Measurements from ENCODE around the gene PRF1. TPM values are rescaled to one million over a fixed set of nuclear protein-coding genes. Genes with fewer than 3 reads are reported as not detected.

PRF1 gene
- polyA plus RNA-seq, 1 donor: 2.0 TPM

DNA sequence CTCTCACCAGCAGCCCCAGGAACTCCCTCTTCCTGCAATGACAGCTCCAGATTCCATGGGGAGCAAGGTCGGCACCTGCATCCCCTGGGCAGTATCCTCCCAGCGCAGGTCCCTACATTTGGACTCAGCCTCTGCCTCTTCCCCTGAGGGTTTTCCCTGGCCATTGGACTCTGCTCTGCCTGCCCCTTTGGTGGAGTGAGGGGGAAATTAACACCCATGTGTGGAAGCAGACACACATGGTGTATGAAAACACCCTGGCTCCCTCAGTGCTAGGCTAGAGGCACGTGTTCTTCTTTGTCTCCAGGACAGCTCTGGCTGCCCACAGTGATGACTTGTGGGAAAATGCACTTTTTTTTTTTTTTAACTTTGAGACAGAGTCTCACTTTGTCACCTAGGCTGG is 8.4 kb downstream of the PRF1 start:
- Histone ChIP-seq H3K9me3 (ENCODE audit: control insufficient read depth, low read depth, low read length) (peaks cover 5% of the 10 kb centered on the region), H3K4me3 (ENCODE audit: low read length) (no peak overlapping the region), H3K27me3 (ENCODE audit: control insufficient read depth, insufficient read depth, low read length) (no peaks in the 10 kb centered on the region), H3K36me3 (ENCODE audit: control insufficient read depth, insufficient read depth, low read length) (no peaks in the 10 kb centered on the region), H3K27ac (ENCODE audit: low read length) (no peak overlapping the region), H3K4me1 (ENCODE audit: control insufficient read depth, insufficient read depth, low read length) (peaks cover 16% of the 10 kb centered on the region)
- no CpG with 5 or more reads among the region's 3 CpGs for WGBS (ENCODE audit: insufficient coverage, low lambda C conversion rate)
- DNase-seq: no peak

DNA sequence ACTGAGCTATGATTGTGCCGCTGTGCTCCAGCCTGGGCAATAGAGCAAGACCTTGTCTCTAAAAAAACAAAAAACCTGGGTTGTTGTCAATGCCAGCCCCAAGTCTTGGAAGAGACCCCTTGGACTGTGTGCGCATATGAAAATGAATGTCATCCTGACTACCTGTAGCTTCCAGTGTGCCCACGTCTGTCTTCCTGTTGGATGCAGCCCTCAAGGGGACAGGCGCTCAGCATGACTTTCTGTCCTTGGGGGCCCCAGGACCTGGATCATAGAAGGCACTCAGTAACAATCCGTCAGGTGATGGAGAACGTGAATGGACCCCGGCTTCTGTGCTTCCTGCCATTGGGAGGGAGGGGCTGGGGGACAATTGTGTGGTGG is 9.0 kb downstream of the PRF1 start:
- Histone ChIP-seq H3K36me3 (ENCODE audit: control insufficient read depth, insufficient read depth, low read length) (no peaks in the 10 kb centered on the region), H3K9me3 (ENCODE audit: control insufficient read depth, low read depth, low read length) (peaks cover 2% of the 10 kb centered on the region), H3K4me1 (ENCODE audit: control insufficient read depth, insufficient read depth, low read length) (peaks cover 16% of the 10 kb centered on the region), H3K4me3 (ENCODE audit: low read length) (no peak overlapping the region), H3K27ac (ENCODE audit: low read length) (no peak overlapping the region), H3K27me3 (ENCODE audit: control insufficient read depth, insufficient read depth, low read length) (no peaks in the 10 kb centered on the region)
- DNase-seq: no peak
- no CpG with 5 or more reads among the region's 7 CpGs for WGBS (ENCODE audit: insufficient coverage, low lambda C conversion rate)

DNA sequence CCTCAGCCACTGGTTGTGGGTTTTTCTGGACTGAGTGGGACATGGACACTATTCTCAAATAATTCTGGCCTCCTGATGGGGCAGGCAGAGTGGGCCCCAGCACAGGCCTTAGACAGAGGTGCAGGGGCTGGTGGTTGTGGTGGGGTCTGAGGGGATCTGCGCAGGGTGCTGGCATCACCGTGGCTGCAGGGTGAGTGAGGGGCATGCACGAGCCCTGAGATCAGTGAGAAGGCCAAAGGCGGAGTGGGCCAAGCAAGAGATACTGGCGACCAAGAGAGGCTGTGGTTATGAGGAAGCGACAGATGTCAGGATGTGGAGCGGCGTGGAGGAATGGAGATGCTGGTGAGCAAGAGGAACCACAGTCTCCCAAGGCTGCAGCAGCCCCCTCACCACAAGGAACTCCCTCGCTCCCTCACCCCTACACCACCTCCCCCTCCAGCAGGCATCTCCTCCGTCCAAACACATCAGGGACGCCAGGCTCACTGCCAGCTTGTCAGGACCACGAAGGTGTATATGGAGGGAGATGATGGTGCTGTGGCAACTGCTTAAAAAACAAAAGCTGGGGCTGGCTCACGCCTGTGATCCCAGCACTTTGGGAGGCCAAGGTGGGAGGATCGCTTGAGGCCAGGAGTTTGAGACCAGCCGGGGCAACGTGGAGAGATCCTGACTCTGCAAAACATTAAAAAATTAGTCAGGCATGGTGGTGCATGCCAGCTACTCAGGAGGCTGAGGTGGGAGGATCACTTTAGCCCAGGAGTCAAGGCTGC is 9.6 kb downstream of the PRF1 start:
- peaks cover 16% of the 10 kb centered on the region for H3K4me1 ChIP-seq (ENCODE audit: control insufficient read depth, insufficient read depth, low read length)
- H3K27me3 ChIP-seq (ENCODE audit: control insufficient read depth, insufficient read depth, low read length): no peaks in the 10 kb centered on the region
- 93% methylated on average over 3 of the region's 16 CpGs for WGBS (ENCODE audit: insufficient coverage, low lambda C conversion rate)
- H3K36me3 ChIP-seq (ENCODE audit: control insufficient read depth, insufficient read depth, low read length): no peaks in the 10 kb centered on the region
- no peak overlapping the region for H3K27ac ChIP-seq (ENCODE audit: low read length)
- DNase-seq: no peak
- H3K4me3 ChIP-seq (ENCODE audit: low read length): no peak overlapping the region
- H3K9me3 ChIP-seq (ENCODE audit: control insufficient read depth, low read depth, low read length): no peaks in the 10 kb centered on the region

- no peak for DNase-seq
- H3K4me1 ChIP-seq (ENCODE audit: control insufficient read depth, insufficient read depth, low read length): peaks cover 16% of the 10 kb centered on the region
- no peak overlapping the region for H3K27ac ChIP-seq (ENCODE audit: low read length)
- WGBS (ENCODE audit: insufficient coverage, low lambda C conversion rate): no CpG with 5 or more reads among the region's 2 CpGs
- no peak overlapping the region for H3K4me3 ChIP-seq (ENCODE audit: low read length)
- no peaks in the 10 kb centered on the region for H3K9me3 ChIP-seq (ENCODE audit: control insufficient read depth, low read depth, low read length)
- no peaks in the 10 kb centered on the region for H3K36me3 ChIP-seq (ENCODE audit: control insufficient read depth, insufficient read depth, low read length)
- H3K27me3 ChIP-seq (ENCODE audit: control insufficient read depth, insufficient read depth, low read length): no peaks in the 10 kb centered on the region
These were observed 10.3 kb downstream of the PRF1 start for GRCh38 chr10:70592186-70592735.

GRCh38 chr10:70590655-70591416 is 11.7 kb downstream of the PRF1 start:
- WGBS (ENCODE audit: insufficient coverage, low lambda C conversion rate): no CpG with 5 or more reads among the region's 5 CpGs
- no peaks in the 10 kb centered on the region for H3K27me3 ChIP-seq (ENCODE audit: control insufficient read depth, insufficient read depth, low read length)
- DNase-seq: no peak
- H3K9me3 ChIP-seq (ENCODE audit: control insufficient read depth, low read depth, low read length): no peaks in the 10 kb centered on the region
- no peak overlapping the region for H3K4me3 ChIP-seq (ENCODE audit: low read length)
- H3K27ac ChIP-seq (ENCODE audit: low read length): no peak overlapping the region
- H3K4me1 ChIP-seq (ENCODE audit: control insufficient read depth, insufficient read depth, low read length): peaks cover 8% of the 10 kb centered on the region
- H3K36me3 ChIP-seq (ENCODE audit: control insufficient read depth, insufficient read depth, low read length): no peaks in the 10 kb centered on the region

GRCh38 chr10:70589762-70590654 is 12.5 kb downstream of the PRF1 start:
- WGBS (ENCODE audit: insufficient coverage, low lambda C conversion rate): no CpG with 5 or more reads among the region's 5 CpGs

GRCh38 chr10:70588859-70589570 is 13.5 kb downstream of the PRF1 start:
- WGBS (ENCODE audit: insufficient coverage, low lambda C conversion rate): no CpG with 5 or more reads among the region's 10 CpGs
- Histone ChIP-seq H3K9me3 (ENCODE audit: control insufficient read depth, low read depth, low read length) (no peaks in the 10 kb centered on the region), H3K27me3 (ENCODE audit: control insufficient read depth, insufficient read depth, low read length) (no peaks in the 10 kb centered on the region), H3K36me3 (ENCODE audit: control insufficient read depth, insufficient read depth, low read length) (no peaks in the 10 kb centered on the region), H3K4me3 (ENCODE audit: low read length) (no peak overlapping the region), H3K4me1 (ENCODE audit: control insufficient read depth, insufficient read depth, low read length) (peaks cover 12% of the 10 kb centered on the region), H3K27ac (ENCODE audit: low read length) (peak overlapping the region; percentile 68)
- no peak for DNase-seq

More at GRCh38 chr10:70589762-70590654, 12.5 kb downstream of the PRF1 start:
- Histone ChIP-seq H3K27me3 (ENCODE audit: control insufficient read depth, insufficient read depth, low read length) (no peaks in the 10 kb centered on the region), H3K4me3 (ENCODE audit: low read length) (no peak overlapping the region), H3K9me3 (ENCODE audit: control insufficient read depth, low read depth, low read length) (no peaks in the 10 kb centered on the region), H3K27ac (ENCODE audit: low read length) (peak overlapping the region; percentile 68), H3K36me3 (ENCODE audit: control insufficient read depth, insufficient read depth, low read length) (no peaks in the 10 kb centered on the region), H3K4me1 (ENCODE audit: control insufficient read depth, insufficient read depth, low read length) (peaks cover 5% of the 10 kb centered on the region)
- DNase-seq: peak; percentile 35 to 62

- WGBS (ENCODE audit: insufficient coverage, low lambda C conversion rate): 80% methylated on average over 1 of the region's 6 CpGs
- H3K27me3 ChIP-seq (ENCODE audit: control insufficient read depth, insufficient read depth, low read length): no peaks in the 10 kb centered on the region
- no peaks in the 10 kb centered on the region for H3K36me3 ChIP-seq (ENCODE audit: control insufficient read depth, insufficient read depth, low read length)
- H3K9me3 ChIP-seq (ENCODE audit: control insufficient read depth, low read depth, low read length): no peaks in the 10 kb centered on the region
- H3K27ac ChIP-seq (ENCODE audit: low read length): no peak overlapping the region
- no peak for DNase-seq
- no peak overlapping the region for H3K4me3 ChIP-seq (ENCODE audit: low read length)
- peaks cover 12% of the 10 kb centered on the region for H3K4me1 ChIP-seq (ENCODE audit: control insufficient read depth, insufficient read depth, low read length)
These were observed 14.3 kb downstream of the PRF1 start for GRCh38 chr10:70588255-70588654.

DNA sequence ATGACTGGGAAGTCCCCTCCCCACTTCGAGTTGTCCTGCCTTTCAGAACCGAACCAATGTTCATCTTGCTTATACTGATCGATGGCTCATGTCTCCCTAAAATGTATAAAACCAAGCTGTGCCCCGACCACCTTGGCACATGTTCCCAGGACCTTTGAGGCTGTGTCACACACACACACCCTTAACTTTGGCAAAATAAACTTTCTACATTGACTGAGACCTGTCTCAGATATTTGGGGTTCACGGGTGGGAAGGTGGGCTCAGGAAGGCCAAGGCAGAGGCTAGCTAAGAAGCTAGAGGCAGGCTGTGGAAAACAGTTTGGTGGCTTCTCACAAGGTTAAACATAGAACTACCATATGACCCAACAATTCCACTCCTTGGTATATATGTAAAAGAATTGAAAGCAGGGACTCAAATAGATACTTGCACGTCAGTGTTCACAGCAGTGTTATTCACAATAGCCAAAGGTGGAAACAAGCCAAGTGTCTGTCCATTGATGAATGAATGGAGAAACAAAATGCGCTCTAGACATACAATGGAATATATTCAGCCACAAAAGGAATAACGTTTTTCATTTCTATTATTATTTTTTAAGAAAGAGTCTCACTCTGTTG is 15.4 kb downstream of the PRF1 start:
- Histone ChIP-seq H3K27me3 (ENCODE audit: control insufficient read depth, insufficient read depth, low read length) (no peaks in the 10 kb centered on the region), H3K9me3 (ENCODE audit: control insufficient read depth, low read depth, low read length) (no peaks in the 10 kb centered on the region), H3K4me1 (ENCODE audit: control insufficient read depth, insufficient read depth, low read length) (peaks cover 12% of the 10 kb centered on the region), H3K36me3 (ENCODE audit: control insufficient read depth, insufficient read depth, low read length) (no peaks in the 10 kb centered on the region), H3K27ac (ENCODE audit: low read length) (no peak overlapping the region), H3K4me3 (ENCODE audit: low read length) (no peak overlapping the region)
- no CpG with 5 or more reads among the region's 8 CpGs for WGBS (ENCODE audit: insufficient coverage, low lambda C conversion rate)
- no peak for DNase-seq
